Neural cell (in vitro differentiated cells): ENCODE data around the gene CDK4.

Source experiments
- EP300 ChIP-seq: fragments of 450-650 bp; conservative IDR thresholded peaks from 2 replicates; pipeline ENCODE4 v1.6.1; 2014; ENCODE audit warnings: antibody characterized with exemption, mild to moderate bottlenecking, moderate library complexity; ENCODE audit not compliant: poor library complexity, severe bottlenecking
- MXI1 ChIP-seq: fragments of 450-650 bp; conservative IDR thresholded peaks from 2 replicates; pipeline ENCODE4 v1.6.1; 2014; ENCODE audit warnings: antibody characterized with exemption, mild to moderate bottlenecking; ENCODE audit not compliant: poor library complexity, severe bottlenecking
- POLR2AphosphoS5 ChIP-seq: IDR thresholded peaks from 2 replicates; pipeline ENCODE4 v1.6.1; 2012
- TF ChIP-seq, protein P1 (sequence below): fragments of 450-650 bp; IDR thresholded peaks from 2 replicates; pipeline ENCODE4 v1.5.1; 2014; ENCODE audit warnings: antibody characterized with exemption, mild to moderate bottlenecking, moderate library complexity; ENCODE audit not compliant: poor library complexity, severe bottlenecking

GRCh38 chr12:57723630-57723962 is 28.5 kb downstream of the CDK4 start:
- TF ChIP-seq, protein P1, sequence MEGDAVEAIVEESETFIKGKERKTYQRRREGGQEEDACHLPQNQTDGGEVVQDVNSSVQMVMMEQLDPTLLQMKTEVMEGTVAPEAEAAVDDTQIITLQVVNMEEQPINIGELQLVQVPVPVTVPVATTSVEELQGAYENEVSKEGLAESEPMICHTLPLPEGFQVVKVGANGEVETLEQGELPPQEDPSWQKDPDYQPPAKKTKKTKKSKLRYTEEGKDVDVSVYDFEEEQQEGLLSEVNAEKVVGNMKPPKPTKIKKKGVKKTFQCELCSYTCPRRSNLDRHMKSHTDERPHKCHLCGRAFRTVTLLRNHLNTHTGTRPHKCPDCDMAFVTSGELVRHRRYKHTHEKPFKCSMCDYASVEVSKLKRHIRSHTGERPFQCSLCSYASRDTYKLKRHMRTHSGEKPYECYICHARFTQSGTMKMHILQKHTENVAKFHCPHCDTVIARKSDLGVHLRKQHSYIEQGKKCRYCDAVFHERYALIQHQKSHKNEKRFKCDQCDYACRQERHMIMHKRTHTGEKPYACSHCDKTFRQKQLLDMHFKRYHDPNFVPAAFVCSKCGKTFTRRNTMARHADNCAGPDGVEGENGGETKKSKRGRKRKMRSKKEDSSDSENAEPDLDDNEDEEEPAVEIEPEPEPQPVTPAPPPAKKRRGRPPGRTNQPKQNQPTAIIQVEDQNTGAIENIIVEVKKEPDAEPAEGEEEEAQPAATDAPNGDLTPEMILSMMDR: no peak
- TF ChIP-seq POLR2AphosphoS5 (no peak), EP300 (no peak), MXI1 (no peak)
